GM21526 (cell line): Measurements from ENCODE around the gene TSPAN11.
"Not testable (repeated sequence)": the region's sequence is repeated elsewhere in the genome, so short reads cannot be mapped to it uniquely, and the experiment has no call there.

ENCODE experiments used
- ATAC-seq: cut with Tn5 transposase; IDR thresholded peaks from one replicate; pipeline ENCODE4 v1.9.1; 2021; ENCODE audit warnings: moderate library complexity; ENCODE audit not compliant: unreplicated experiment, low FRiP score

Gene TSPAN11

DNA sequence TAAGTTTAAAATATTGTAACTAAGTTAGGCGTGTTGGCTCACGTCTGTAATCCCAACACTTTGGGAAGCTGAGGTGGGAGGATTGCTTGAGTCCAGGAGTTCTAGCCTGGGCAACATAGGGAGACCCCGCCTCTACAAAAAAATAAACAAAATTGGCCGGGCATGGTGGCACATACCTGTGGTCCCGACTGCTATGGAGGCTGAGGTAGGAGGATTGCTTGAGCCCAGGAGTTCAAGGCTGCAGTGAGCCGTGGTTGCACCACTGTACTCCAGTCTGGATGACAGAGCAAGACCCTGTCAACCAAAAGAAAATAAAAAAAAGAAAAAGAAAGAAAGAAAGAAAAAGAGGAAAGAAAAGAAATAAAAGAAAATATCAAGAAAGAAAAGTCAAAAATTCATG, 72.5 kb downstream of the TSPAN11 start:
- ATAC-seq, result no peak

DNA sequence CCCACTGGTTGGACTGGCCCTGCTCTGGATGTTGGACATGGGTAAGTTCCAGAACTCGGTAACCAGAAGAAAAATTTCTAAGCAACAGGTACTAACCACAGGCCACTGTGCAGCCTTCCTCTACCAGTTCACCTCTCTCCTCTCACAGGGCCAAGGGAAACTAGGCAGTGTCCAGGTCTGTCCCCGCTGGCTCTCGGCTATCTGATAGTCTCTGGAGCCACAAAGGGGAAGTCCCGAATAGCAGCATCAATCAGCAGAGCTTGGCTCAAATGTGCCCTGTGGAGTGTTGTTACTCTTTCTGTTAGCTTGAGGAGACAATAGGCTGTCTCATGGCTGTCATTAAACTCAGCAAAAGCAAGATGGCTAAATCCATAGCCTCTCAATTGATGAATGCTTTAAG, 73.2 kb downstream of the TSPAN11 start:
- ATAC-seq, result no peak

DNA sequence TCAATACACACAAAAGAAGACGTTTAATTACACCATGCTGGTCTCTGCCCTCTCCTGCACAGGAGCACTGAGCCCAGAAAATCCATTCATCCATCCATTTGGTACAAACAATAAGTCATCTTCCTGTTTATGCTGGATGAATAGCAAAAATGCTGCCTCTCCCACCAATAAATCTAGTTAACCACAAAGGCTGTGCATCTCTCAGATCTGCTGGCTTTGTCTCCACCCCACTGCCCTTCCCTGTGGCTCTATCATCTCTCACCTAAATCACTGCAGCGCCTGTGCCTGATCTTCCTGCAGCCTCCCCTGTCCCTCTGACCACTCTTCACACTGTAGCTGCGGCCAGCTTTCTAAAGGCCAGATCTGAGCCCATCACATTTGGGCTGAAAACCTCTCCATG, 74.2 kb downstream of the TSPAN11 start:
- no peak for ATAC-seq

DNA sequence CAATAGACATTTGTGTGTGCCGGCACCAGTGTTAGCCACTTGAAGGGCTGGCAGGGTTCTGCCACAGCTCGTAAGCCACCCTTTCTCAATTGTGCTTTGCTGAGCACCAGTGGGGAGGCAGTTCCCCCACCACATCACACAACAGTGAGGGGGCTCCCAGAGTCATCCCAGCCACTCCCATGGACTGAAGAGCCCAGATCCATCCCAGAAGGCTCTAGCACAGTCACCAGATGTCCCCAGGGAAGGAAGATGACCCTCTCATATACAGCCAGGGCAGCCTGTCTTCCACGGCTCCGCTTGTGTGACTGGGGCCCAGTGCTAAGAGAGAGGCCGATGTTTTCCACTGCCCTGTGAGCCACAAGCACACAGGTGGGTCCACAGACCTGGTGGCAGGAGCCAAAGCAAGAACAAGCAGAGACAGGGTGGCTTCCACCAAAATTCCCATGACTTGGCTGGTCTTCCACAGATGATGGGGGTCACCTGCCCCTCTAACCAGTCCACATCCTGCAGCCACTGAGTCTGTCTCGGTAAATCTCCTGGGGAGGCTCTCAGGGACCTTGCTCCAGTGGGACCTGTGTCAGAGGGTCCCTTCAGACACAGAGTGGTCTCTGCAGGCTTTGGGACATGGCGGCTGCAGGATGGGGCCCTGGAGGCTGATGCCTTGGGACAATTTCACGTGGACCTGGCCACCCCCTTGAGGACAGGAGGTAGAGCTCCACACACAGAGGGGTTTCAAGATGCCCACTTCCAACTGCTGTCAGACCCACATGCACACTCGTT, 75.2 kb downstream of the TSPAN11 start:
- ATAC-seq, result no peak

DNA sequence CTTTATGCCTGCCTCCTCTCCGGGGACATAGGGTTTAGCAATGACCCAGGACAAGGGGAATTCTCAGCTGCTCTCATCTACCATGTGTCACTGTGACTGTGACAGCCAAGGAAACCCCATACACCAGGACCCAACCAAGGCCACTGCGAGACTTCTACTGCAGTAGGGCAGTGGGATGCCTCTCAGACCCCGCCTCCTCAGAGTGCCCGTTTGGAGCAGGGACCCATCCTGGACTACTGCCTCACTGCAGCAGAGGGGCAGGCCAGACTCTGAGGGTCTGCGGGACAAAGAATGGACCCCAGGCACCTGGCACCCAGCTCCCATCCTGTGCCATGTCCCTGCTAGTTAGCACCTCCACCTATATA, 75.8 kb downstream of the TSPAN11 start:
- ATAC-seq, result no peak

DNA sequence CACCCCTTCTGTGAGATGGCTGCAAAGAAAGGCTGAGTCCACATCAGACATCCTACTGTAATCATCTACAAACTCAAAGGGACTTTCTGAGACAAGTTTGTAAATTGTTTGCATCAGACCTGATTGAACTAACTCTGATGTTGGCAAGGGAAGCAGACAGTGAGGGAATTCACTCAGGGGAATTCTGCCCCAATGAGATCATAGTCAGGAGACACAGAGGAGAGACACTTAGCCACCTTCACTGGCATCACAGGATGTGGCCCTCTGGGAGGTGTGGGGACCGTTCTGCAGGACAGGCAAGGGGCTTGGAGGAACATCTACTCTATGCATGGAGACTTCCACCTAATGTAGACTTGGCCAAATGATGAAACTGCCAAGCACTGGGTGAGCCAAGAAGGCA, 76.5 kb downstream of the TSPAN11 start:
- no peak for ATAC-seq

DNA sequence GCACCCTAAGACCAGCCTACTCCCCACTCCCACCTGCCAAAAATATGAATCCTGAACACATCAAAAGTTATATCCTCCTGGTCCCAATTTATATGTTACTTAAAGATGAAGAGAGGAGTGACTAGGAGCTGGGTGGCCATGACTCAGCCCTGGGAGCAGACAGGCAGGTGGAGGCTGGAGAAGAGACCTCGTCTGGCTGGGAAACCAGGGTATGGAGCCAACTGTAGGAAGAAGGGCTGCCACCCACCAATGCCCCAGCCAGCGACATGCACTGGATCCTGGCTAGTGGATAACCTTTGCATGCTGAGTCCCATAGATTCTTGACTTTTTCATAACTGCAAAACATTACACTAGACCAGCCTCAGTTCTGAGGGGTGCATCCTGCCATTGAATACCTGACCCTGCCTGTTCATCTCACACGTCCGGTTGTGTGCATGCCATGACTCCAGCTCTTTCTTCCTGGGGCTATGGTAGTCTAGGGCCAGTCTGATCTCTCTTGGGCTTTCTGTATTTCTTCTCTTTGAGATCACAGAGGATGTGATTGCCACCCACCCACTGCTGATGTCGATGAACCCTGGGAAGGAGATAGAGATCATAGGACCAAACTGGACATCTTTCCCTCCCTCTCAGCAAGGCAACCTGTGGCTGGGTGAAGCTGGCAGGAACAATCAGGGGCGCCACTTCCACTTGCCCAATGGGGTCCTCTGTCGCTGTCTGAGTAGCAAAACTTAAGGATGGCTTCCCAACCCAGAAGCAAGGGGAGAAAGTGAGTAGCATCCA, 77.5 kb downstream of the TSPAN11 start:
- no peak for ATAC-seq

DNA sequence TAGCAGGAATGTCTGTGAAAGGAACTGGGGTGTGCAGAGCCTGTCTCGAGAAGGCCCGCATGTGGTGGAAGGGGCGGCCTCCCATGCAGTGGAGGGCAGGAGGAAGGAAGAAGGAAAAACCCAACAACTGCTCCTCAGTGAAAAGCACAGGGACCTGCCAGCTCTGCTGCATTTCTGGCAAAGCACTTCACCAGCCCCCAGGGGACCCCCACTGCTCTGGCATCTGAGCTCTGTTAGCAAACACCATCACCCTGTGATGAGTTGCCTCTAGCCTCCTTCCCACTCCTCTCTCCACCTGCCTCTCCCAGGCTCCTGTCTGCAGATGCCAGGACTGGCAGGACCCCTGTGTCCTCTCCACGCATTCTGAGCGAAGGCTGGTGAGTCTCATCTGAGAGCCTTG, 78.1 kb downstream of the TSPAN11 start:
- ATAC-seq, result no peak

DNA sequence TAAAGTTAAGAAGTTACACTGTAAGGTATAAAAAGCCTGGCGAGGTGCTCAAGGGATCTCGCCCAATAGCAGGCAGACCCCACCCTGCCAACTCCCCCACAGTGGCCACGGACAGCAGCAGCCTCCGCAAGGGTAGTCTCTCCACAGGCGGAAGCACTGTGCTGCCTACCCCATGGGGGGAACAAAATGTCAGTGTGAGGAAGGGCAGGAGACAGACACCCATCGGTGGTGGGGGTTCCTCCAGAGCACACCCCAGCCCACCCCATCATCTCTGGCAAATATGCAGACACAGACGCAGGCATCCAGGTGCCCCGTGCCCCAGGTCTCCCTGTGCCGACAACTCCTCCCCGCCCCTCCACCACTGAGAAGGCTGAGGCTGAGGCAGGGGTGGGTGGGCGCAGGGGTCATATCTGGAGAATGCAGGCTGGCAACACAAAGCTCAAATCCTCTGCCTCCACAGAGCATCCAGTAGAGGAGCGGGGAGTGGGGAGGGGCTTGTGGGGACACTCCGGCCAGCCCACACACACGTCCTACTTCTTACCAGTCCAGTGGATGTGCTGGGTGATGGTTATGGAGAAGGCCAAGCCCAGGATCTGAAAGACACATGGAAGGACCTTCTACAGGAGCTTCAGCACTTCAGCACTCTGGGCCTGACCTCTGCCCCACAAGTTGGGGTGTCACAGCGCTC, 78.9 kb downstream of the TSPAN11 start:
- no peak for ATAC-seq

DNA sequence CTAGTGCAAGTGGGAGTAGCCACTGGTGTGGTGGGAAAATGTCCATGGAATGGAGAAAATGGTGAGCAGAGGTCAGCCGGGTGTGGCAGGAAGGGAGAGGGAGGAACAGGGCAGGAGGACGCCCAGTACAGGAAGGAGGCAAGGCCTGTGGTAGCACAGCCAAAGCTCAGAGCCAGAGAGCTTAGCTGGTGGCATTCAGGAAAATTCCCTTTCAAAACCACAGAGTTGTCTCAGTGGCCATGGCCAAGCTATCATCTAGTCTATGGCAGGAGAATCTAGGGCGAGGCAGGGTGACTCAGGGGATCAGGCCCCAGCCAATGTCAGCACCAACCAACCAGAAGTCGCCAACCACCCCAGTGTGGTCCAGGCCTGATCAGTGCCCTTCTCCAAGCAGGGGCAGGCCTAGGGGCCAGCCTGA, 79.4 kb downstream of the TSPAN11 start:
- no peak for ATAC-seq

DNA sequence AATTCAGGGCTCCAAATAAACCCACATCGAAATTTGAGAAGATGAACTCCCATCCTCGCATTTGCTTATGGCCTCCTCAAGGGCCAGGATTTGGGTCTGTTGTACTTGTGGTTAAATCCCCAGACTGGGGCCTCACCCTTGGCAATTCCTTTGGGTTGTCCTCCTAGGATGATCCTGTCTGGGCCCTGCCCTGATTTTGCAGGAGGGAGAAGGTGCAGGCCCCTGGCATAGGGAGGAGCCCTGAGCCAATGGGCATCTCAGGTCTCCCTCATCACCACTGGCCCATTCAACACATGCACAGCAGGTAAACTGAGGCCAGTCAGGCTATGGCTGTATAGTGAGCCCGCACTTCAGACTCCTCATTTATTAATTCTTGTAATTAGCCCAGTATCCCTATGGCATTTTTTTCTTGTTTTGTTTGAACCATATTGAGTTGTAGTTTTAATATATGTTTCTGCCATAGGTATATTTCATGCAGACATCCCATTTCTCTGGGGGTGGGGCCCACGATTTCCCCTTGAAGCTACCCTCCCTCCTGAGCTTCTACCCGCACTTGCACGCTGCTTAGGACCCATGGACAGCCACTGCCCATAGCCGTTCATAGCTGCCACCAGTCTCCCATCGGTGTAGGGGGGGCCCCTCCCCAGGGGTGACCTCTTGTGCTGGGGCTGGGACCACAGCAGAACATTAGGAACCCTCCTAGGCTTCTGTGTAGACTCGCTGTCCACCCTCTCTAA, 80.0 kb downstream of the TSPAN11 start:
- no peak for ATAC-seq

DNA sequence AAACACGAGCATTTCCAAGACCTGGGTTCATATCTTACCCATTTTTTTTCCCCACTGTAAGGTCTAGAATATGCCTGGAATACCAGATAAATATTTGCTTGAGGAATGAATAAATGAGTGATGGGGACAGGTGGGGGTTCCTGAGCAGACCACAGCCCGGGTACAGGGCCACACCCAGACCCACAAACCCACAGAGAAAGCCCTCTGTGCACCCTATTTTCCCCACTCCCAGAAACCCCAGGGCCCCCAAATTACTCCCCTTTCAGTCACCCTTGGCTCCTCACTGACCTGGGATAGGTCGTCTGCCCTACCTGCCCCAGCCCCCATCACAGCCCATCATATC, 80.6 kb downstream of the TSPAN11 start:
- ATAC-seq, result no peak

DNA sequence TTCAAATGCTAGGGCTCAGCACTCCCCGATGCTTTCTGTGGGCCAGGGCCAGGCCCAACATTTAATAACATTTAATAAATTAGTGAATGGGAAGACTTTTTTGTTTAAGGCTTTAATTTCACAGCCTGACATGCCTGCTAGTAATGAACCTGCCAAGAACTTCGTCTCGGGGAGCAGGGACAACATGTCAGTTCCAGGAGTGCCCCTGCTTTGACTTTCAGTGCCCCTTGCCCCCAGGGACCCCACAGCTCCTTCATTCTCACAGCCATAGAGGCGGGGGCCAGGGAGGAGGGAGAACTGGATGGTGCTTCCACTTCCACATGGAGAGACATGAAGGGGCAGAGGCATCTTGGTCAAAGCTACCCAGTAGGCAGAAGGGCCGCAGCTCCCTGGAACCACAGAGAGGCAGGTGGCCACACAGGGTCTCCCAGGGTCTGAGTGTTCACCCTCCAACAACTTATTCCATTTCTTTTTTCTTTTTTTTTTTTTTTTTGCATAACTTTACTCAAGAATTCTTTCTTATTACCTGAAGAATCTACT, 81.2 kb downstream of the TSPAN11 start:
- ATAC-seq, result no peak

DNA sequence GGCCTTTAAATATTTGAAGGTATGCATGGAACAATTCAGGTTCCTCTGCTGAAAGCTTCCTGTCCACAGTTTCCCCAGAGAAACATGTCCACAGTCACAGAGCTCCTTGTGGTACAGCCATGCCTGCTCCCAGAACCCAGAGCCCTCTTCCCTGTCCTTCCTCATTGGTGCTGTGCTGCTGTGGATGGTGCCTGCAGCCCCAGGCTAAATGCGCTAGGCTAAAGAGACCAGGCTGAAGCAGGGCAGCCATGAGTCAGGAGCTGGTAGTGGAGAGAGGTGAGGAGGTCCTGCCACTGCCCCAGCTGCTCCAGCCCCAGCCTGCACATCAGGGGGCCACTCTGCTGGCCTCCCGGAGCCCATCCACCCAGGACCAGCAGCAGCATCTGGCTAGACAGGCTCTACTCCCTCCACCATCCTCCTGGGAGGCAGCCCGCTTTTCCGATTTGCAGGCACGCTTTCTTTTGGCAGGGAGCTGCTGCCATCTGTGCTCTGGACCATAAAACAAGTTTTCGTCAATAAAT, 81.8 kb downstream of the TSPAN11 start:
- ATAC-seq, result no peak

DNA sequence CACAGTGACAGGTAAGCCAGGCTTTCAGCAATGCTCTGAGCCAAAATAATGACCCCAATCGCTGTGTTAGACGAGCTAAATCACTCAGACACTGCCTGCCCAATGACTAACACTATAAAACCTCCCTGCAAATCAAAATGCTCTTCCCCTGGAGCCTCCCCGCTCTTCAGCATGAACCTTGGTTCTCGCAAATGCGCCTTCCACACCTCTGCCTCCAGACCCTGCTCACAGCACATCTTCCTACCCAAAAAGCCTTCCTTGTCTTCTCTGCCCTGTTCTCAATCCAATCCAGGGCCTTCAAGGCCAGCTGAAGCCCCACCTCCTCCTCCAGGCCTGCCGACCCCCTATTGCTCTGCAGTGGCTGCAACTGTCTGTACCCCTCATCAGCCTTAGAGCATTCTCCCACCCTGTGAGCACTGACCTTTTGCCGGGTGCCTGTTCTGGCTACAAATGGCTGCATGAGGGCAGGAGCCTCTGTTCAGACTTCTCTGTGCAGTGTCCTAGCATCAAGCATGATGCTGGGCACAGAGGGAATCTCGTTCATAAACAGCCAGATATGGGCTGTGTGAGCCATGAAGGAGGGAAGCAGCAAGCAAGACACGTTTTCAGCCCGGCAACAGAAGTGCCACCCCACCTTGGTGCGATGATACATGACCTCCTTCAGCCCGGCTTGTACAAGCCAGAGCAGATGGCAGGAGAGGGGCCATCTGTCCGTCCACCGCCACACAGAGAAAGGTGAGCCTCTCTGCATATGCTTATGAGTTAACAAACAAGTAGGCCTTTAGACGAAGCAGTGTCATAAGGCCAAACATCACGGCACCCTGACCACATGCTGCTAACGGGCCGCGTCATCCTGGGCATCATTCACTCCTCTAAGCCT, 82.7 kb downstream of the TSPAN11 start:
- no peak for ATAC-seq

DNA sequence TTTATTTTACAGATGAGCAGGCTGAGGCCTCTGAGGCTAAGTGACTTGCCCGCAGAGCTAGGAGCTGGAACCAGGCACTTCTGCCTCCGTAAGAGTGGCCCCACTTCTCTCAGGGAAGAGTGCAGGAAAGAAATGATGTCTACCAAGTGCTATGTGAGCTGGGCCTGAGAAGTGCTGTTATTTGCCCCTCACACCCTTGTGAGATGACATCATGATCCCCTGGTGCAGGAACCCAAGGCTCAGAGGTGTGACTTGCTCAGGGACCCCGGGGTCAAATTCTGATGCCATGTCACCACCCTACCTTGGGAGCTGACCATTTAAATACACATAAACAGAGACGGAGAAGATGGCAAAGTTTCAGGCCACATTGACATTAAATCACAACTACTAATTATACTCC, 83.4 kb downstream of the TSPAN11 start:
- no peak for ATAC-seq

DNA sequence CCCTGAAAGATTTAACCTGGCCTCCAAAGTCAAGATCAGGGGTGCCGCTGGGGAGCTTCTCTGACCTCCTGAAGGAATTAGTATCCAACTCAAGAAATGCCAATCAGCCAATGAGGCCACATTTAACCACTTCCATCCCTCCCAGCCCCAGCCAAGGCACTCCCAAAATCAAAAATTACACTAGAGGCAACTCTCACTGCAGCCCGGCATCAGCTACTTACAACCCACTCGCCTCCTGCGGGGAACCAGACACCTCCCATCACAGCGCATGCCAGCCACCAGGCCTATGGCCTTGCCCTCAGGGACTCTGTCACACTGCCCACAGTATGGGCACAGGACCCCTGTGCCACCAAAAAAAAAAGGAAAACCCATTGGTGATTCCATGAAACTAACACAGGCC, 84.8 kb downstream of the TSPAN11 start:
- ATAC-seq, result no peak

DNA sequence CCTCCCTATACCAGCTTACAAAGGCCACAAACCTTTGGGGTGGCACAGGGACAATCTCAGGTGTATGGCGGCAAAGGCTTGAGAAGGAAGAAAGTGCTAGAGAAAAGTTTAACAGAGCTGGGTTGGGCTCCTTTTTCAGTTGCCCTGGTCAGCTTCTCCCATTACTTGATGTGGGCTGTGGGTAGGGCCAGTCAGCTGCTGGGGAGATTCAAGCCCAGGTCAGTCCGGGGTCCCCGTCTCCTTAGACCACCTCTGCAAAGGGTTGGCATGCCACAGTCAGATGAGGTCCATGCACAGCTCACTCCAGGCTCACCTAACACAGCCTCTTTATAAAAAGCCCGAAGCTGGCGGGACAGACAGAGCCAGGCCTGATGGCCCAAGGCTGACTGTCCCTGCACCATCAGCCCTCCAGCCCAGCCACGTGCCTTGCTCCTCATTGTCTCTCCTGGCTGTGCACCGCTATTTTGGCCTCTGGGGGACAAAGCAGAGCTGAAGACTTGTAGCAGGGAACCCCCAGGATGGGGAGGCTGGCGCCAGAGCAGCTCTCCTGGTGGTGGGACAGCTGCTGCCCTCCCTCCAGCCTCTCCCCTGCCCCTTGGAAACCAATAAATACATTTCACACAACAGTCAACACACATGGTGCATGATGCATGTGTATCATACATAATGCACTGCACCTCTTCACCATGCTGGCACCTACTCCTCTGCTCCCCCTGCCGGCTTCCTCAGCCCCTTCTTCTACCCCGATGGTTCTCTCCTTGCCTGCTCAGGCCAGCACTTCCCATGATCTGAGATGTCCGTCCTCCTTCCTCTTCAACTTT, 85.4 kb downstream of the TSPAN11 start:
- ATAC-seq, result no peak

DNA sequence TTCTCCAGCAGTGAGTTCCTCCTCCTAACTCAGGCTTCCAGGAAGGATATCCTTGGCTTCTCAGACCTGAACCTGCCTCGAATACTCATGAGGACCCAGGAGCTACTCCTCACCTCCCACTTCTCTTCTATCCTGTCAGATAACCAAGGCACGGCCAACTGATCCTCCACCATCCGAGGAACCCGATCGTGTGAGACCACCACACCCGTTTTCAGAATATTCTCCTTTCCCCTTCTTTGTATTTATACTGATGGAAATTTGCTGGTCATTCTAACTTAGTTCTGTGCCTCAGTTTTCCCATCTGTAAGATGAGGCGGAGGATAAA, 86.0 kb downstream of the TSPAN11 start:
- not testable (repeated sequence) for ATAC-seq
